Ishikawa (cell line): Measurements from ENCODE around the gene ZNRF2.

Experiments
- CREB1 ChIP-seq: IDR thresholded peaks from 2 replicates; pipeline ENCODE4 v1.6.1; 2012; ENCODE audit warnings: low read depth
- EGR1 ChIP-seq: IDR thresholded peaks from 2 replicates; pipeline ENCODE4 v1.6.1; 2012
- EP300 ChIP-seq: IDR thresholded peaks from 2 replicates; pipeline ENCODE4 v1.6.1; 2012; ENCODE audit warnings: borderline replicate concordance
- FOXM1 ChIP-seq: IDR thresholded peaks from 2 replicates; pipeline ENCODE4 v1.6.1; 2012; ENCODE audit warnings: low read depth, borderline replicate concordance
- MAX ChIP-seq: IDR thresholded peaks from 2 replicates; pipeline ENCODE4 v1.6.1; 2012
- NFIC ChIP-seq: IDR thresholded peaks from 2 replicates; pipeline ENCODE4 v1.6.1; 2012
- RAD21 ChIP-seq: IDR thresholded peaks from 2 replicates; pipeline ENCODE4 v1.6.1; 2012; ENCODE audit warnings: low read depth
- REST ChIP-seq: IDR thresholded peaks from 2 replicates; pipeline ENCODE4 v1.6.1; 2012; ENCODE audit warnings: low read depth, mild to moderate bottlenecking
- TAF1 ChIP-seq: IDR thresholded peaks from 2 replicates; pipeline ENCODE4 v1.6.1; 2012; ENCODE audit warnings: low read depth, mild to moderate bottlenecking
- USF1 ChIP-seq: IDR thresholded peaks from 2 replicates; pipeline ENCODE4 v1.6.1; 2012
- YY1 ChIP-seq: IDR thresholded peaks from 2 replicates; pipeline ENCODE4 v1.6.1; 2012; ENCODE audit warnings: low read depth

- no peak for TF ChIP-seq NFIC
- TF ChIP-seq TAF1, result no peak
- no peak for TF ChIP-seq RAD21
- no peak for TF ChIP-seq EGR1
- no peak for TF ChIP-seq MAX
- TF ChIP-seq EP300, result no peak
- no peak for TF ChIP-seq REST
- no peak for TF ChIP-seq FOXM1
- TF ChIP-seq USF1, result no peak
- no peak for TF ChIP-seq CREB1
- TF ChIP-seq YY1, result no peak
These were observed 29.2 kb upstream of the ZNRF2 start for GRCh38 chr7:30255064-30255769.
